Stomach smooth muscle (tissue), 2 donors: ENCODE data around the gene LNP1.

ENCODE experiments used
- H3K27ac ChIP-seq: one replicate; pipeline ENCODE4 v1.7.0; 2013; ENCODE audit warnings: mild to moderate bottlenecking, low read length, inconsistent platforms
- H3K27me3 ChIP-seq, 2 donors: one replicate each; pipeline ENCODE4 v1.7.0; 2013; ENCODE audit warnings: low read length in 2 of 2; ENCODE audit not compliant: insufficient read depth in 2 of 2, control insufficient read depth in 1 of 2
- H3K36me3 ChIP-seq, 2 donors: one replicate each; pipeline ENCODE4 v1.7.0; 2013; ENCODE audit warnings: low read length in 2 of 2; ENCODE audit not compliant: control insufficient read depth in 2 of 2, insufficient read depth in 2 of 2
- H3K4me1 ChIP-seq: one replicate; pipeline ENCODE4 v1.7.0; 2013; ENCODE audit warnings: low read length; ENCODE audit not compliant: control insufficient read depth, insufficient read depth
- H3K4me3 ChIP-seq, 2 donors: one replicate each; pipeline ENCODE4 v1.7.0; 2013; ENCODE audit warnings: low read length in 2 of 2
- H3K9ac ChIP-seq, 2 donors: one replicate each; pipeline ENCODE4 v1.7.0; 2013; ENCODE audit warnings: low read length in 2 of 2, mild to moderate bottlenecking in 1 of 2
- H3K9me3 ChIP-seq, 2 donors: one replicate each; pipeline ENCODE4 v1.7.0; 2013; ENCODE audit warnings: low read length in 2 of 2; ENCODE audit not compliant: control insufficient read depth in 2 of 2
- donor health status: healthy.
- donor health status: Pancreatic carcinoma.

Gene LNP1

GRCh38 chr3:100400419-100400779 lies 940 bp upstream of the LNP1 start:
- Histone ChIP-seq H3K36me3 (no peaks in the 10 kb centered on the region), H3K4me1 (peaks cover 14% of the 10 kb centered on the region), H3K4me3 (peak overlapping the region; percentile 93 to 100), H3K9me3 (no peaks in the 10 kb centered on the region), H3K27ac (peak overlapping the region; percentile 87), H3K9ac (peak overlapping the region; percentile 91 to 96), H3K27me3 (no peaks in the 10 kb centered on the region)

GRCh38 chr3:100401674-100402041 lies 319 bp downstream of the LNP1 start:
- Histone ChIP-seq H3K27ac (peak overlapping the region; percentile 87), H3K36me3 (no peaks in the 10 kb centered on the region), H3K9me3 (no peaks in the 10 kb centered on the region), H3K4me1 (peaks cover 14% of the 10 kb centered on the region), H3K4me3 (peak overlapping the region; percentile 93 to 100), H3K27me3 (no peaks in the 10 kb centered on the region), H3K9ac (peak overlapping the region; percentile 92 to 96)

GRCh38 chr3:100402256-100402655 lies 917 bp downstream of the LNP1 start:
- Histone ChIP-seq H3K9ac (peak overlapping the region; percentile 92 to 96), H3K27ac (peak overlapping the region; percentile 87), H3K9me3 (no peaks in the 10 kb centered on the region), H3K4me1 (peaks cover 14% of the 10 kb centered on the region), H3K4me3 (peak overlapping the region; percentile 93 to 100), H3K36me3 (no peaks in the 10 kb centered on the region), H3K27me3 (no peaks in the 10 kb centered on the region)

GRCh38 chr3:100402891-100403290 lies 1.6 kb downstream of the LNP1 start:
- no peaks in the 10 kb centered on the region for H3K27me3 ChIP-seq
- H3K4me1 ChIP-seq: peaks cover 14% of the 10 kb centered on the region
- H3K36me3 ChIP-seq: no peaks in the 10 kb centered on the region
- H3K9me3 ChIP-seq: no peaks in the 10 kb centered on the region
- H3K27ac ChIP-seq: no peak overlapping the region
- peak overlapping the region; percentile 31 to 92 for H3K9ac ChIP-seq
- peak overlapping the region; percentile 93 to 100 for H3K4me3 ChIP-seq

GRCh38 chr3:100403362-100404249 lies 2.3 kb downstream of the LNP1 start:
- Histone ChIP-seq H3K27ac (no peak overlapping the region), H3K9ac (no peak overlapping the region), H3K4me1 (peaks cover 14% of the 10 kb centered on the region), H3K4me3 (peak overlapping the region; percentile 93 to 100), H3K36me3 (no peaks in the 10 kb centered on the region), H3K27me3 (no peaks in the 10 kb centered on the region), H3K9me3 (no peaks in the 10 kb centered on the region)

GRCh38 chr3:100404250-100404548 lies 2.9 kb downstream of the LNP1 start:
- Histone ChIP-seq H3K9me3 (no peaks in the 10 kb centered on the region), H3K27ac (no peak overlapping the region), H3K4me3 (no peak overlapping the region), H3K4me1 (peaks cover 13% of the 10 kb centered on the region), H3K27me3 (no peaks in the 10 kb centered on the region), H3K9ac (no peak overlapping the region), H3K36me3 (no peaks in the 10 kb centered on the region)

GRCh38 chr3:100407164-100407563 lies 5.8 kb downstream of the LNP1 start:
- no peaks in the 10 kb centered on the region for H3K27me3 ChIP-seq
- H3K4me1 ChIP-seq: no peaks in the 10 kb centered on the region
- H3K27ac ChIP-seq: no peak overlapping the region
- H3K4me3 ChIP-seq: no peak overlapping the region
- H3K36me3 ChIP-seq: no peaks in the 10 kb centered on the region
- no peak overlapping the region for H3K9ac ChIP-seq
- peaks cover 0 to 3% of the 10 kb centered on the region in 2 donors for H3K9me3 ChIP-seq

- H3K9ac ChIP-seq: no peak overlapping the region
- H3K4me3 ChIP-seq: no peak overlapping the region
- H3K36me3 ChIP-seq: no peaks in the 10 kb centered on the region
- peaks cover 0 to 3% of the 10 kb centered on the region in 2 donors for H3K9me3 ChIP-seq
- H3K4me1 ChIP-seq: no peaks in the 10 kb centered on the region
- no peaks in the 10 kb centered on the region for H3K27me3 ChIP-seq
- H3K27ac ChIP-seq: no peak overlapping the region
These were observed 6.7 kb downstream of the LNP1 start for GRCh38 chr3:100407977-100408532.

- Histone ChIP-seq H3K27me3 (no peaks in the 10 kb centered on the region), H3K27ac (no peak overlapping the region), H3K4me1 (no peaks in the 10 kb centered on the region), H3K9me3 (peaks cover 0 to 3% of the 10 kb centered on the region in 2 donors), H3K4me3 (no peak overlapping the region), H3K36me3 (no peaks in the 10 kb centered on the region), H3K9ac (no peak overlapping the region)
These were observed 10.0 kb downstream of the LNP1 start for GRCh38 chr3:100411091-100411982.

- Histone ChIP-seq H3K27ac (no peak overlapping the region), H3K4me3 (no peak overlapping the region), H3K36me3 (no peaks in the 10 kb centered on the region), H3K9me3 (peaks cover 0 to 3% of the 10 kb centered on the region in 2 donors), H3K4me1 (no peaks in the 10 kb centered on the region), H3K9ac (no peak overlapping the region), H3K27me3 (no peaks in the 10 kb centered on the region)
These were observed 11.7 kb downstream of the LNP1 start for GRCh38 chr3:100412912-100413590.
